ENCODE results near the gene ZRANB2.
A peak's percentile ranks its signal among the peaks of the same experiment; 100 is the strongest.

The ZRANB2 gene

DNA sequence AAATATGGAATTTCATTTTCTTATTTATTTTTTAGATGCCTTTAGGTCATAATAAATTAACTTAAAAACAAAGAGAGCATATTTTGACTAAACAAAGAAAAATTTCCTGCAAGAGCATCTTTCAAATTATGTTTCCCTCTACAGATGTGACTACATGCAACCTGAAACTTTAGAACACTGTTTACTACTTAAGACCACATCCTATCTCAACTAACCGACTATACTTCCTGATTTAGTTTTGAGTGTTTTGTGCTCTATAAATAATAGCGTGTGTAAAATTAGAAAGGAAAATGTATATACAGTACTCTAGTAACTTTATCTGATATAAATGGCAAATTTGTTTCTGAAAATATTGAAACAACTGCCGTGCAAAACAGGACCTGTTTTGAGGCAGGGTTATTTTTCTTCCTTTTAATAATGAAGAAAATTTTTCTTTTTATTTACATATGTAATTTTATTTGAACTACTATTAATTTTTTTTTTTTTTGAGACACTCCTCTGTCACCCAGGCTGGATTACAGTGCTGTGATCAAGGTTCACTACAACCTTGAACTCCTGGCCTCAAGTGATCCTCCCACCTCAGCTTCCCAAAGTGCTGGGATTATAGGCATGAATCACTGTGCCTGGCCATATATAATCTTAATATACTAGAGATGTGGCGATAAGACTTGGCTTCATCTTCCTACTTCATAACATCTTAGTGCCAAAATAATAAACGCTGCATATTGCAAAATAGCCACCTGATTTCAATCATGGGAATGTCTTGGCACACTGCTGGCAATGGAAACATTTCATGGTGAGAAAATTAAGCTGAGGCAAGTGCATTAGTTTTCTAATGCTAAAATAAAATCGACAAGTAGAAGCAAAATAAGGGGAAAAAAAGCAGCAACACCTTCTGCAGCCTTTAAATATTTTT, 12.3 kb downstream of the ZRANB2 start:
- DNase-seq, result no peak

DNA sequence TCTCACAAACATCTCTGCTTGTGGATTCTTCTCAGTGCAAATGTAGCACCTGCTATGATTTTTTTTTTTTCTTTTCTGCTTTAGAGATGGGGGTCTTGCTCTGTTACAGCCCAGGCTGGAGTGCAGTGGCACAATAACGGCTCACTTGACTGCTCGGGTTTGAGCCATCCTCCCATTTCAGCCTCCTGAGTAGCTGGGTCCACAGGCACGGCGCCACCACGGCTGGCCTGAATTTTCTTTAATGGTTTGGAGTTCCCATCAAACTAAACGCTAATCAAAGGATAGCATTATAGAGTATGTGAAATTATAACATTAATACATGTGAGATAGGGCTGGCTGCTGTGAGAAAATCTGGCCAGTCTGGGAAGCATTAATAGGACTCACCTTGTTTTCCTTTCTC, 26.0 kb downstream of the ZRANB2 start:
- no peak for DNase-seq

DNA sequence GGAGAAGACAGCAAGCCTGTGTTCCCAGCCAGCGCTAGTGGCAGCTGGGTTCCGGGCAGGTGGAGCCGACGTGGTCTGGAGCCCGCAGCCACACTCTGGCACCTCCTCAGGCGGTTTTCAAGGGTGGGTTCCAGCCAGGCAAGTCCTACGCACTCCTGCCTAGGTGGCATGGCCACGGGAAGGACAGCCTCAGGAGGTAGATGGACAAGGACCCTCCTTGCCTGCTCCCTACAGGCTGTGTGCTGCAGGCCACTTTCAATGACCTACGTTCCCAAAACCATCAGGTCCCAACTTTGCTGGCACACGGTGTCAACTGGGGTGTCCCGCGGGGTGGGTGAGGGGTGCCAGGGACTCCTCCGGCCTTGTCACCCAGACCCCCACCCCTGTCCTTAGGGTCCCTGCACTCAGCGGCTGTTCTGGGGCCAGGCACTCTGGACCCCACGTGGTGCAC, 26.5 kb downstream of the ZRANB2 start:
- DNase-seq, result no peak

DNA sequence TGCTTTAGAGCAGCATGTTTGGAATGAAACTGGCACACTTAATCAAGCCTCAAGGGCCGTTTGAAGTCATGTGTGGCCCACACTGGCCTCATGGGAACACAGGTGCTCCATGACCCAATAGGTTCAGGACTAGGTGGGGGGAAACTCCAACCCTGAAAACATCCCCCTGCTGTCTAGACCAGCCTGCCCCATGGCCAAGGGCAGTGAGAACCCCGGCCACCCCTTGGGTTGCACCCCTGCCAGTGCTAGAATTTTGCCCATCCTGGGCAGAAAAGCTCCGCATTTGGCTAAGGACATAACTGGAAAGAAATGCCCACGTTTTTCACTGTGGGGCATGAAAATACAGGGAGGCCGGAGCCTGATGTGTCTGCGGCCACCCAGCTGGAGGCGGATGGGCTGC, 27.1 kb downstream of the ZRANB2 start:
- no peak for DNase-seq

DNA sequence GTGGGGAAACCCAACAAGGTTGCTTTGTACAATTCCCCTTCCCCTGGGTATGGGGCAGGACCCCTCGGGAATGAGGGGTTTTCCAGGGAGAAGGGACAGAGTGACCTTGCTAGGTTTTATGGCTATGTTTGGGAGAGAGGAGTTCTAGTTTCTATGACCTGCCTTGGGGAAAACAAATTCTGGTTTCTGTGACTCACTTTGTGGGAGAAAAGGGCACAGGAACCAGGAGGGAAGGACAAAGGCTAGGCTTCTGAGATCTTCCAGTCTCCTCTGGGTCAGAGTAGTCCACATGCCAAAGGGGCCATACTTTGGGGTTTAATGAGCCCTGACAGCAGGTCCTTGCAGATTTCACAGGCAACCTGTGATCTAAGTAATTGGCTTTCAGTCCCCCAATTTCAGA, 27.7 kb downstream of the ZRANB2 start:
- no peak for DNase-seq

DNA sequence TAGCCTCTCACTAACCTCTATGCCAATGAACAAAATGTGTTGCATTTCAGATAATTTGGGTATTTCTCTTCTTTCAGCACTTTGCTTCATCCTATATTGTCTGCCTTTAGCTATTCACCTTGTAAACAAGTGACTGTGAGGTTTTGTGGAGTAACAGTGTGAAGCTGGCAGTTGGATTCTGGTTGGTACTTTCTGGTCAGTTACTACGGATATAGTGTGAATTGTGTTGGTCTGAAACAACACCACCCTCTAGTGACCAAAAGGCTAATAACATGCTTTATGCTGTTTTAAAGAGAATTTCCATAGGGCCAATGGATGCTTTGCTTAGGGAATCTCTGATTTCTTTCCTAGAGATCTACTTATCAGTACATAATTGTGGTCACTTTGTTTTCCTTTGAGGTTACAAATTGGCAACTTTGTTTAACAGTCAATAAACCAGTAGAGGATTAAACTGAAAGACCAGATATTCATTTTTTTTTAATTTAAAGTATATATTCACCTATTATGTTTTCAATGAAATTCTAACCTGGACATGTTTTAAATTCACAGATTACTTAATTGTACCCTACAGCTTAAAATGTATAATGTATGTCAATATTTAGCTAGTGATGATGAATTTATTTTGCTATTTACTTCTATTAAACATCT, 30.8 kb downstream of the ZRANB2 start:
- DNase-seq, result peak in 1 of 2 donors; percentile 77

DNA sequence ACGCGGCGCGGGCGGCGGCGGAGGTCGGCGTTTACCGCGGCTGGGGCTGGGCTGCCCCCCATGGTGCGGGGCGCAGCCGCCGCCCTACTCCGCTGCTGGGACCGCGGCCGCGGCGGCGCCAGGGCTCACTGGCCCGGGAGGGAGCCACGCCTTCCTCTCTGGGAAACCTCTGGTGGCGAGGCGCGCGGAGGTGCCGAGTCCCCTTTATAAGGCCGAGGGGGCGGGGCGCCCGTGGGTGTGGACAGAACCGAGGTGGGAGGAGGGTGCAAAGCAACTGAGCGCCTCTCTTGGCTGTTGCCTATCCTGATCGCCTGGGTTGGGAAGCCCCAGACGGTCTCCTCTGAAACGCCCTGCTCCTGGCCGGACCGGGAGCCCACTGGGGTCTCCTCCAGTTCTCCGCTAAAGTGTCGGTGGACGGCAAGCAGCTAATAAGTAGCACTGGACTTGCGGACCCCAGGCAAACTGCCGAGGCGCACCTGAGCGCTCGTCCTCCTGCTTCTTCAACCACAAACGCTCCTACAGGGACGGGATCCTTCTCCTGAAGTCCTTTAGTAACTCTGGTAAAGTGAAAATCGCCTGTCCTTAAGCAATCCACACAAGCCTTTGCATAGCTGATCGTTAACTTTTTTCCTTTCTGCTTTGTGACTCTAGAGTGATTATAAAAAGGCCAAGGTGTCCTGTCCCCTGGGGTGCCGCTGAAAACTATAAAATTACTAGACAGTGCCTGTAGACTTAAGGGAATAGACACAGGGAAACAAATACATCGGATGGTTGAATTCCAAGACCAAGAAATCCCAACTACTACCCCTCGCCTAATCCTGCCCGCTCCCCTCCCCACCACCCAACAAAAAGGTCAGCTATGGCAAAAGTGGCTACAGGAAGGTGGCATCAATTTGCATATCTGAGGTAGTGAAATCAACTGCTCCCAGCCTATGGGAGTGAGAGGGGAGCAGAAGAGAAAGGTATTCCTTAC, 32.9 kb downstream of the ZRANB2 start, which contains the start of gene PTGER3:
Gene PTGER3 (minus strand): TSS at position 182 of the 973 bp plus-strand sequence. CDS start 239 bp downstream, outside the sequence.
- DNase-seq, result no peak

DNA sequence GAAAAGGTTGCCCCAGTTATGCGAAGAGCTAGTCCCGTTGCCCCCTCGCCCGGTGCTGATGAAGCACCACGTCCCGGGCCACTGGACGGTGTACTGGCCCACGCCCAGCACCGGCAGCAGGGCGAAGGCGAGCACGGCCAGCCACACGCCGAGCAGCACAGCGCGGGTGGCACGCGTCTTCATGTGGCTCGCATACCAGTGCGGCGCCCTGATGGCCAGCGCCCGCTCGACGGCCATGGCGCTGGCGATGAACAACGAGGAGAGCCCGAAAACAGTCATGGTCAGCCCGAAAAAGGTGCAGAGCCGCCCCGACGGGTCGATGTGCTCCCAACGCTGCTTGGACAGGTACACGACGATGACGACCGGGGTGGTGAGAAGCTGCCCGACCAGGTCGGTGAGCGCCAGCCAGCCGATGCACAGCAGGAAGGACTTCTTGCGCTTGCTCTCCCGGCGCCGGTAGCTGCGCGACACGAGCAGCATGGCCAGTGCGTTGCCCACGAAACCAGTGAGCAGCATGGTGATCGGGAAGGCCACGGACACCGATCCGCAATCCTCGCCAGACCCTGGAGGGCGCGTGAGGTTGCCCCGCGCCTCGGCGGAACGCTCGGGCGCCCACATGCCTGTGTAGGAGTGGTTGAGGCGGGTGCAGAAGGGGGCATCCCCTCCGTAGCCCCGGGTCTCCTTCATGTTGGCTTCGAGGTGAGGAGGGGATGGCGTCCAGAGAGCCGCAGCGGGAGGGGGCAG, 33.8 kb downstream of the ZRANB2 start:
- no peak for DNase-seq

DNA sequence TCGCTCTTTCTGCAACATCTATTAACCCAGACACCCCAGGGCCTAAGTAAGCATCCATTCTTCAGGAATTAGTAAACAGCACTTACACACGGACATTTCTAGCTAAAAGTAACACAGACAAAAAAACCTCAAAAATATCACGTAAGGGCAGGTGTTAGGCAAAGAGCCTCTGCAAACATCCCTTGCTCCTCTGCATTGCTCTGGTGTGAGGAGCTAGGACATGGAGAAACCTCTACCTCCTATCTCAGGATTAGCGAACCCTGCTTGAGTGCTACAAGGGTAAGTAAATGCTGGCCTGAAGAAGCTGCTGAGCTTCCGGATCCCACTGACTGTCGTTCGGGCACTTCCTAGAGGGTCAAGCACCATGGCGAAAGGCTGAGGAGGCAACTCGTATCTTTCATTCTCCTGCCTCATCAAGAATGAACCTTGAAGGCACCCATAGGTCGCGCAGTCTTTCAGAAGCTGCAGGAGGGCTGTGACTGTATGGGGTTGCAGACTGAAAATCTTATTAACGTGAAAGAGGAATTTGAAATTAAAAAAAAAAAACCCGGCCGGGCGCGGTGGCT, 35.3 kb downstream of the ZRANB2 start:
- DNase-seq, result no peak

DNA sequence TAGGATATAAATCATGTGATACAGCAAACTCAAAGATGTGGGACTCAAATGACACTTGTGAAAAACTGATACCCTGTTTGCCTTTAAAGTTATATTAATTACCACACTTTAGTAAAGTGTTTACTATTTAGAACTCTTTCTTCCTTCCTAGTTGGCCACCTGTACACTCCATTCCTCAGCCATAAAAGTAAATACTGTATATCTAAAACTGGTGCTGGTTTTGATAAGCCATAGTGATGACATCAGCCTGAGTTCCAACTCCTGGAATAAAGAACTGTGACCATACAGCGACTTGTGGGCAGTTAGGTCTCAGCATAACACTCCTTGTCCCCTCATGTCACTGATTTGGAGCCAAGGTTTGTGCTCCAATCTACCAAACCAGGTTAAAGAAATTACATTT, 36.0 kb downstream of the ZRANB2 start:
- DNase-seq, result no peak

DNA sequence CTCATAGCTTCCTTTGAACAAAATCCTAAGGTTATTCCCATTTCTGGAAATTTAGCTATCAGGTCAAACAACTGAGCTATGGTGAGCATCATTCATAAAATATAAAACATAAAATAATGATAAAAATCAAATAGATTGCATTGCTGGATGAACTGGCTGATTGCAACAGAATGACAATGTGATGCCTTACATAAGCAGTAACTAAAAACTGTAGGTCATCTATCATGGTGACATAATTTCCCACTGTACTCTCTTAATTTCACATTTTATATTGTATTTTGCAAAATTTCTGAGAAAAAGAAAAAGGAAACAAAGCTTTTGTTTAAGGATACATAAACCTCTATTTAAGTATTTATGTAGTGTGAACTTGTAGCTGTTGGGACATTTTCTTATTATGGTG, 37.8 kb downstream of the ZRANB2 start:
- DNase-seq, result no peak

DNA sequence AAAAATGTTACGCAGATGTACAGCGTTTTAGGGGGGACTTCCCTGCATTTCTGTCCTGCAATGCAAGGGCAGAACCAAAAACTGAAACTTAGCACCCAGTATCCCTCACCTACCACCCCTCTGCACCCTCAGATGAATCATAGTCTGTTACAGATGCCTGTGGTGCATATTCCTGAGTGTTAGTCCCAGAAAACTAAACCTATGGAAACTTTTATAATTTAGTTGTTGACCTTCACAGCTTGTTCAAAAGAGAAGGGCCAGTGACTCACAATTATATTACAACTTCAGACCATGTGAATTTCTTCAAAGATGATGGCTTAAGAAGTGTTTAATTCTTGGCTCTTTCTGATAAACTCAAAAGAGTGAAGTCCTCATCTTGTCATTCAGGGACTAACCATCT, 39.0 kb downstream of the ZRANB2 start:
- no peak for DNase-seq

DNA sequence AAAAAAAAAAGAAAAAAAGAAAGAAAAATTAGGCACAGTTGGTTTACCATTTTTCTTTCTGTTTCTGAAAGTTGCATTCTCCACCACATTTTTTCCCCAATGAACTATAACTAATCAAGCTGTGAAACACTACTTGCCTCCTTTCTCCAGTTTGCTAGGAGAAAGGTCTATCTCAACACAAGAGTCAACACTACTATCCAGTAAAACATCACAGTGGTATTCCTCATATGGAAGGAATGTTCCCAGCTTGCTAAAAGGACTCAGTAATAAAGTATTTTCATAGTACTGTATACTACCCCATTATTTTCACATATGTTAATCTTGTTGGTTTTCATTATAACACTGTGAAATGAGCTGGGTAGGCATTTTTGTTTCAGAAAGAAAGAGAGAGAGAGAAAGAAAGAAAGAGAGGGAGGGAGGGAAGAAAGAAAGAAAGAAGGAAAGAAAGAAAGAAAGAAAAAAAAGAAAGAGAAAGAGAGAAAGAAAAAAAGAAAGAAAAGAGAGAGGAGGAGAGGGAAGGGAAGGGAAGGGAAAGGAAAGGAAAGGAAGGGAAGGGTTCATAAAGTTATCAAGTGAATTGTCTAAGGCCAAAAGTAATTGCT, 41.1 kb downstream of the ZRANB2 start:
- DNase-seq, result no peak

DNA sequence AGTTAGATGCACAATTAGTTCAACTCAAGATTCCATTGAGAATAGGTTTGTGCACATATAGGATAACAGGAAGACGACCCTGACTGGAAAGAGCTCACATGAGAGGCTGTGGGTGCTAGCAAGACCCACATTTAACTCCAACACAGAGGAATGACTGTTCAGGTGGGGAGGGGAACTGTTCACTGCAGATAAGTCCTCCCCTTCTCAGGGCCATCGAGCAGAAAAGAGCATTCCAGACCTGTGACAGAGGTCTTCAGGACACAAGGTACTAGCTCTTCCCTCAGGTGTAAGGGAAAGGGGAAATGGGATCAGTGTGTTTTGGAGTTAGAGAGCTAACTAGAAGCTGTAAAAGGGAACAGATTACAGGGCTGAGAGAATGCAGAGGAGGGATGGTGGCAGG, 41.9 kb downstream of the ZRANB2 start:
- DNase-seq, result no peak

DNA sequence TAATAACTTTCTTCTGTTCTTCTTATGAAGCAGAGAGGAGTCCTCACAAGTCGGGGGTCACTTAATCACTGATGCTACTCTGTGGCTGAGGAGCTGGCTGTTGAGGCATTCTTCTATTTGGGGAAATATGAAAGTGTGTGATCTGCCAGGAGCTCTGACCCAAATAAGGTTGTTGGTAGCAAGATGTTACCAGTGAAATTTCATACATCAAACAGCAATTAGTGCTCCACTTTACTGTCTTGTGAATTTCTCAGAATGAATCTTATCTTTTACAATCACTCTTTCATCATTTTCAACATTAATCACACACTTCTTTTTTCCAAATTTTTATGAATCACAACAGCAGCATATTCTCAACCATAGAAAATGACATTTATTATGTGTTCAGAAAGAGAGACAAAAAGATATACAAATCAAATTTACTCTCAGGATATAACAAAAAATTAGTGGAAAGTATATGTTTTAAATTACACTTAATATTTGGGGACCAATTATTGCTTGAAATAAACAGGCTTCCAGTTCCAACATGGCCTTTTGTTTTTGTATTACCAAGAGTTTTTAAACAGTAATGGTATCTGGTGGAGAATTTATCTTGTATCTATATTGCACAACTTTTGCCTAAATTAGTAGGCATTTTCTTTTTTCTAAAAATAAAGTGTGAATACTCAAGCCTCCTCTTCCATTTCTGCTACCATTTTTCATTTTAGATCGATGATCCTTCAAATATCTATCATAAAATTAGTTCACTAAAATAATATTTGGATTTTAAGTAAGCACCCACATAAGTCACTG, 42.8 kb downstream of the ZRANB2 start:
- no peak for DNase-seq

DNA sequence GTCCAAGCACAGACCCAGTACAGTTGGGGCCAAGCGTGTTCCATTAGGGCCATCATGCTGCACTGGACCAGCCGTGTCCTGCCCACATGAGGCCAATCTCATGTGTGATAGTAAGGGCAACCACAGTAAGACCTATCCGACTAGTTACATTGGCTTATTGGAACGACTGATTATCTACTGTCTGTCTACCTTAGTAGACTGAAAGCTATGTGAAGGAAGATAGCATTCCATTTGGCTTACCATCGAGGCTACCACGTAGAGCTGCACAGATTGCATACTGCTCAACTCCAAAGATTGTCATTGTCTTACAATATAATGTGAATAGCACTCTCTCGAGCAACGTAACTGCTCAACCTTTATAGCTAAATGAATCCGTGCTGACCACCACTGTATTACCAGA, 43.8 kb downstream of the ZRANB2 start:
- DNase-seq, result no peak

DNA sequence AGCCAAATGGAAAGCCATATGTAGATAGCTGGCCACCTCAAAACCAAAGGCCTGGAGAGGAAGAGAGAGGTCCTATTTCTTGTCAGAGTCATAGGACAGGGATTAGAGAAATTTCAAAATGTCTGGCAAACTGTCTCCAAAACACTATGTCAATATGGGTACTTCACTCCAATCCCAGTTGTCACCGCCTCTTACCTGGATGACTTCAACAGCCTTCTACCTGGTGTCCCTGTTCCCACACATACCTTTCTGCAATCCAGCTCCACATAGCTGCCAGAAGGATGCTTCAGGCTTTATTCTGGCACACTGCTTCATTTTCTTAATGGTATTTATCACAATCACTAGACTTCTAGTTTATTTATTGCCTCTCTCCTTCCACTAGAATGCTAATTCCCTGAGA, 47.7 kb downstream of the ZRANB2 start:
- DNase-seq, result no peak

DNA sequence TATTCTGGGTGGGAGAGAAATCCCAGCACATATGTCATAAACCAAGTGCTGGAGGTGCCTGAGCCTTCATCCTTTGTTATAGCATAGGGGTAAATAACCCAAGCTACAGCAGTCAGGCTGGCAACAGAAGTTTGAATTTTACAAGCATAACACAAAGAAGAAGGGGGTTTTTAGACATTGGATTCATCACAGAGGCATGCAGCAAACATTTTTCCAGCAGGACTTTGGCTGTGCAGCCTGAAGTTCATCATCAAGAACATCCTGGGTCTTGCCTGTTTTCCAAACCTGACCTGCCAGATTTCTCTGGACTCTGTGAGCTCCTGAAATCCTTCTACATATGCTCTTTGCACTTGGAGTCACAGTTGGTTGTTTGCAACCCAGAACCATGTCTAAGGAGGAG, 49.4 kb downstream of the ZRANB2 start:
- no peak for DNase-seq

DNA sequence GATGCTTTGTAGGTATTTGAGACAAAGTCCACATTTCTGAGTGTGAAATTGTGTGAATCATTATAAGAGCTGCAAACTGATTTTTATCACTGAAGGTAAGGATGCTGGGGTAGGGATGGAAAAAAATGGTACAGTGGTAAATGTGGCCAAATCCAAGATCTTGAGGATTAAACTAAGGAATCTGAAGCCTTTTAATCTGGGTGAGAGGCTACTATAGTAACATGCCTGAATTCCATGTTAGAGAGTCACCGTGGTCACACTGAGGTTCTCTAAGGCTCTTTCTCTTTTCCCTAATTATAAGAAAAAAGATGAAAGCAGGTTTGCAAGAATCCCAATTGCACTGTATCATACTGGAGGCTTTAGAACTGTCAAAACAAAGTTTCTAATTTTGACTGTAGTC, 50.8 kb downstream of the ZRANB2 start:
- DNase-seq, result no peak

DNA sequence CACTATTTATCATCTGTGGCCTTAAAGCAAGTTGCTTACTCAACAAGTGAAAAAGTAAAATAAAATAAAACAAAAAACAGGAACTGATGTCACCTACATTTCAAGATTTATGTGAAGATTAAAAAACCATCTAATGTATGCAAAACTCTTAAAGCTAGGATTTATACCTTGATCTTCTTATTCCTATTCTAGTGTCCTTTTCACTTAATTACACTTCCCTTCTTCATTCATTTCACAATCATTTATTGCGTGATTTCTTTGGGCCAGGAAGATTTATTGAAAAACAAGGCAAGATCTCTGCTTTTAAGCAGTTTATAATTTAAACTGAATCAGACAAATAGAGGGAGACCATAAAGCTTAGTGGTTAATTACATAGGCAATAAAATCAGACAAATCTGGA, 51.9 kb downstream of the ZRANB2 start:
- no peak for DNase-seq

DNA sequence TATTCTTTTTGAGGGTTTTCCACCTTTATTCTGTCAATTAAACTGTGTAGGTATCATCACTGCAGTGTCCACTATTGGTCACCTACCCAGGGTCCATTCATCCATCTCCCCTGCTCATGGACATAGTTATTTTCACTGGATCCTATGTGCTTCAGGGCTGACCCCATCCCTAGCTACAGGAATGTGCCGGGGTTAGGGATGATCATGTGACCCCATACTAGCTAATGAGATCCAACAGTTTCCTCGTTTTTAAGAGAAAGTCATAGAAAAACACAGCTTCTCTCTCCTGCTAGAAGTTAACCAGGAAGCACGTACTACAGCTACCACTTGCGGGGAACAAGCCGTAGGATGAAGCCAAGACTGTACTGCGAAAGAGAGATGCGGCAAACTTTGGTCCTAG, 52.8 kb downstream of the ZRANB2 start:
- DNase-seq, result no peak

Data from hippocampal formation (tissue), 2 donors.